ENCODE measurements around the gene CTF1. TPM values are rescaled to one million over a fixed set of nuclear protein-coding genes. Genes with fewer than 3 reads are reported as not detected.

The CTF1 gene
- polyA plus RNA-seq, 1 experiment = 22.2 TPM

DNA sequence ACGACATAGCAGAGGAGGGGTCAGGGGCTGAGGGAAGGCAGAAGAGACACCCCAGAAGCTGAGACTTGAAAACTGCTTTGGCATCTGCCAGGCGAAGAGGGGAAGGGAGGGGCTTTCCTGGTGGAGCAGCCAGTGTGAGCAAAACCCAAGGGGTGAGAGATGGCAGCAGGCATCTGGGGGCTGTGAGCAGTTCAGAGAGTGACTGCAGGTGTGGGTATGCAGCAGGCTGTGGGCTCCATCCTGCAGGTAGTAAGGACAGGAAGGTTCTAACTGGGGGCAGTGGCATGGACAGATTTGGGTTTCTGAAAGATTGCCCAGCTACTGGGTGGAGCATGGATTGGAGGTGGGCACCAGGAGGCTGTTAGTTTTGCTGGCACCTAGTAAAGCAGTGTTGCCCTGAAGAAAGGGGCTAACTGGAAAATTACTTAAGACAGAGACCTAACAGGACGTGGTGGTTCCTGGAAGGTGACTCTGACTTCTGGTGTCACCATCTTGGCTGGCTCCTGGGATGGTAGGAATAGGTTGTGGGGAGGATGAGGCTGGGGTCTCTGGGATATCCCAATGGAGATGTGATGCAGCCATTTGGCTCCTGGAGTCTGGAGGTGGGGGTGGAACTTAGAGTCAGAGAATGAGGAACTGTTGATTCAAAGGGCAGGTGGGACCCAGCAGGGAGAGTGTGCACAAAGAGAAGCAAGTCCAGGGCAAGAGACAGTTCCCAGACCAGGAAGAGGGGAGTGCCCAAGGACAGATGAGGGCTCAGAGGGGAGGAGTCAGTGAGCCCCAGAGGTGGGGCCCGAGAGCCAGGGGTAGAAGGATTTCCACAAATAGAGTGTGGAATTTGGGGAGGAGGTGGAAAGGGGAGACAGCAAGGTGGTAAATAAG lies 13.7 kb upstream of the CTF1 start:
- Histone ChIP-seq H3K36me3 (ENCODE audit: control insufficient read depth, insufficient read depth, low read length) (peaks cover 12% of the 10 kb centered on the region), H3K4me3 (ENCODE audit: low read depth, low read length) (no peak overlapping the region), H3K27me3 (ENCODE audit: control insufficient read depth, insufficient read depth, low read length) (no peaks in the 10 kb centered on the region)
- ChIA-PET POLR2A (no interaction called here), CTCF (interaction anchor here (1.1 kb wide), 1 partner anchor 14 kb away, joined by 3 read pairs; the partner anchor contains the start of gene CTF1)
- no peak for DNase-seq (ENCODE audit: low read depth)
- TF ChIP-seq, protein P1, sequence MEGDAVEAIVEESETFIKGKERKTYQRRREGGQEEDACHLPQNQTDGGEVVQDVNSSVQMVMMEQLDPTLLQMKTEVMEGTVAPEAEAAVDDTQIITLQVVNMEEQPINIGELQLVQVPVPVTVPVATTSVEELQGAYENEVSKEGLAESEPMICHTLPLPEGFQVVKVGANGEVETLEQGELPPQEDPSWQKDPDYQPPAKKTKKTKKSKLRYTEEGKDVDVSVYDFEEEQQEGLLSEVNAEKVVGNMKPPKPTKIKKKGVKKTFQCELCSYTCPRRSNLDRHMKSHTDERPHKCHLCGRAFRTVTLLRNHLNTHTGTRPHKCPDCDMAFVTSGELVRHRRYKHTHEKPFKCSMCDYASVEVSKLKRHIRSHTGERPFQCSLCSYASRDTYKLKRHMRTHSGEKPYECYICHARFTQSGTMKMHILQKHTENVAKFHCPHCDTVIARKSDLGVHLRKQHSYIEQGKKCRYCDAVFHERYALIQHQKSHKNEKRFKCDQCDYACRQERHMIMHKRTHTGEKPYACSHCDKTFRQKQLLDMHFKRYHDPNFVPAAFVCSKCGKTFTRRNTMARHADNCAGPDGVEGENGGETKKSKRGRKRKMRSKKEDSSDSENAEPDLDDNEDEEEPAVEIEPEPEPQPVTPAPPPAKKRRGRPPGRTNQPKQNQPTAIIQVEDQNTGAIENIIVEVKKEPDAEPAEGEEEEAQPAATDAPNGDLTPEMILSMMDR (IDR thresholded peaks at IDR 0.05; ENCODE audit: insufficient read depth, low read depth, low read length) = no peak

DNA sequence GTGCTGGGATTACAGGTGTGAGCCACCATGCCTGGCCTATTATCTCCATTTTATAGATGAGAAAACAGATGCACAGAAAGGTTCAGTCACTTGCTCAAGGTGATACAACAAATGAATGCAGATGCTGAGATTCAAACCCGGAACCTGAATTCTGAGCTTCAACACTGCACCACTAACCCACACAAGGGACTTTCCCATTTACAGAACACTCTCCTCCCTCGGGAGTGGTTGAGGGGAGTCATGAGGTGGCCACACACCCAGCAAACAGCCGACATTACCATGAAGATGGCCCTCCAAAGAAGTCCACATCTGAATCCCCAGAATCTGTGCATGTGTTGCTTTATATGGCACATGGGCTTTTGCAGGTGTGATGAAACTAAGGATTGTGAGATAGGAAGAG lies 11.7 kb upstream of the CTF1 start:
- POLR2A ChIA-PET = no interaction called here
- H3K36me3 ChIP-seq (ENCODE audit: control insufficient read depth, insufficient read depth, low read length) = peaks cover 19% of the 10 kb centered on the region
- H3K27me3 ChIP-seq (ENCODE audit: control insufficient read depth, insufficient read depth, low read length) = no peaks in the 10 kb centered on the region
- TF ChIP-seq, protein P1 (IDR thresholded peaks at IDR 0.05; ENCODE audit: insufficient read depth, low read depth, low read length) = no peak
- DNase-seq (ENCODE audit: low read depth) = no peak
- no peak overlapping the region for H3K4me3 ChIP-seq (ENCODE audit: low read depth, low read length)
- CTCF ChIA-PET = no interaction called here

GRCh38 chr16:30885196-30885595 lies 11.2 kb upstream of the CTF1 start:
- no peak overlapping the region for H3K4me3 ChIP-seq (ENCODE audit: low read depth, low read length)
- TF ChIP-seq, protein P1 (IDR thresholded peaks at IDR 0.05; ENCODE audit: insufficient read depth, low read depth, low read length) = no peak
- DNase-seq (ENCODE audit: low read depth) = no peak
- CTCF ChIA-PET = no interaction called here
- POLR2A ChIA-PET = no interaction called here
- no peaks in the 10 kb centered on the region for H3K27me3 ChIP-seq (ENCODE audit: control insufficient read depth, insufficient read depth, low read length)
- peaks cover 19% of the 10 kb centered on the region for H3K36me3 ChIP-seq (ENCODE audit: control insufficient read depth, insufficient read depth, low read length)

DNA sequence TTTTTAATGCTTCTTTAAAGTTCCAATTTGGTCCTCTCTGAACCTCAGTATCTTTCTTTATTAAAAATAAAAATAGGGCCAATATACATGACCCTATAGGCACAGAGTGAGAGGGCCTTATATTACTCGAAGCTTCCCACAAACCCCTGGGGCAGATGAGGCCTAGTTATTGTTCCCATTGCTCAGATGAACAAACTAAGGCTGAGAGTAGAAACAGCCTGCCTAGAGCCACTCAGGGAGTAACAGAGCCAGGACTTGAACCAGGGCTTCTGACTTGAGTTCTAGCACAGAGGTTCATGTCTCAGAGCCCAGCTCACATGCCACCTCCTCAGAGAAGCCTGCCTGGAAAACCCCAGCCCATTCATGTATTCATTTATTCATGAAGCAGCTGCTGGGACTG lies 10.3 kb upstream of the CTF1 start:
- DNase-seq (ENCODE audit: low read depth) = no peak
- peaks cover 20% of the 10 kb centered on the region for H3K36me3 ChIP-seq (ENCODE audit: control insufficient read depth, insufficient read depth, low read length)
- ChIA-PET CTCF (no interaction called here), POLR2A (no interaction called here)
- no peaks in the 10 kb centered on the region for H3K27me3 ChIP-seq (ENCODE audit: control insufficient read depth, insufficient read depth, low read length)
- TF ChIP-seq, protein P1 (IDR thresholded peaks at IDR 0.05; ENCODE audit: insufficient read depth, low read depth, low read length) = no peak
- H3K4me3 ChIP-seq (ENCODE audit: low read depth, low read length) = no peak overlapping the region

GRCh38 chr16:30887927-30888326 lies 8.5 kb upstream of the CTF1 start:
- peaks cover 16% of the 10 kb centered on the region for H3K36me3 ChIP-seq (ENCODE audit: control insufficient read depth, insufficient read depth, low read length)
- CTCF ChIA-PET = interaction anchor here (5.9 kb wide), 1 partner anchor 14 kb away, joined by 20 read pairs; no protein-coding TSS in a partner anchor
- no peak overlapping the region for H3K4me3 ChIP-seq (ENCODE audit: low read depth, low read length)
- no peak for DNase-seq (ENCODE audit: low read depth)
- no peaks in the 10 kb centered on the region for H3K27me3 ChIP-seq (ENCODE audit: control insufficient read depth, insufficient read depth, low read length)
- POLR2A ChIA-PET = no interaction called here
- TF ChIP-seq, protein P1 (IDR thresholded peaks at IDR 0.05; ENCODE audit: insufficient read depth, low read depth, low read length) = no peak
